MG63 (cell line): ENCODE data around the gene GADD45GIP1. TPM values are rescaled to one million over a fixed set of nuclear protein-coding genes. Genes with fewer than 3 reads are reported as not detected.

Experiments used
- DNase-seq: peaks from one replicate; pipeline ENCODE4 v3.0.0-alpha.2; 2020
- H3K27me3 ChIP-seq: fragments of 250-450 bp; sonication (Bioruptor Pico); 2 replicates; pipeline ENCODE4 v1.5.1; 2020; ENCODE audit warnings: mild to moderate bottlenecking, moderate library complexity
- H3K36me3 ChIP-seq: fragments of 250-450 bp; sonication (Bioruptor Pico); 2 replicates; pipeline ENCODE4 v1.5.1; 2020; ENCODE audit warnings: mild to moderate bottlenecking, moderate library complexity
- H3K4me3 ChIP-seq: fragments of 250-450 bp; sonication (Bioruptor Pico); 2 replicates; pipeline ENCODE4 v1.5.1; 2020; ENCODE audit warnings: mild to moderate bottlenecking, moderate library complexity
- H3K9me3 ChIP-seq: fragments of 250-450 bp; sonication (Bioruptor Pico); 2 replicates; pipeline ENCODE4 v1.5.1; 2020; ENCODE audit warnings: mild to moderate bottlenecking, moderate library complexity
- total RNA-seq: library from RNA; depleted of rRNA; stranded (reverse); fragments of >200 nt; shearing (Covaris generic); gene quantifications from 2 replicates; pipeline ENCODE4 v1.2.3, GENCODE V29; 2014; ENCODE audit warnings: low replicate concordance; rRNA removed

The GADD45GIP1 gene
- 225 and 240 TPM in 2 replicates for total RNA-seq

- DNase-seq: peak; percentile 96
- Histone ChIP-seq H3K27me3 (no peaks in the 10 kb centered on the region), H3K4me3 (peak within 1 kb of the TSS; percentile 89), H3K36me3 (peaks cover 50% of the 10 kb centered on the region), H3K9me3 (no peaks in the 10 kb centered on the region)
Observed at GRCh38 chr19:12956446-12957388, at the start of gene GADD45GIP1. Gene GADD45GIP1, minus strand, starts transcription at chr19:12957223. Its CDS starts 11 bp downstream, at chr19:12957212.

- peaks cover 80% of the 10 kb centered on the region for H3K36me3 ChIP-seq
- DNase-seq: no peak
Observed at GRCh38 chr19:13005861-13006370, 48.9 kb upstream of the GADD45GIP1 start.

GRCh38 chr19:13005253-13005652 lies 48.2 kb upstream of the GADD45GIP1 start:
- no peaks in the 10 kb centered on the region for H3K27me3 ChIP-seq
- no peak overlapping the region for H3K4me3 ChIP-seq
- no peak for DNase-seq
- H3K9me3 ChIP-seq: no peaks in the 10 kb centered on the region
- H3K36me3 ChIP-seq: peaks cover 83% of the 10 kb centered on the region

More at GRCh38 chr19:13005861-13006370, 48.9 kb upstream of the GADD45GIP1 start:
- H3K27me3 ChIP-seq: no peaks in the 10 kb centered on the region
- H3K4me3 ChIP-seq: no peak overlapping the region
- no peaks in the 10 kb centered on the region for H3K9me3 ChIP-seq

GRCh38 chr19:13004273-13004672 lies 47.2 kb upstream of the GADD45GIP1 start:
- Histone ChIP-seq H3K27me3 (no peaks in the 10 kb centered on the region), H3K36me3 (peaks cover 88% of the 10 kb centered on the region), H3K9me3 (no peaks in the 10 kb centered on the region), H3K4me3 (no peak overlapping the region)
- no peak for DNase-seq

- H3K27me3 ChIP-seq: no peaks in the 10 kb centered on the region
- peaks cover 88% of the 10 kb centered on the region for H3K36me3 ChIP-seq
- peak overlapping the region; percentile 48 for H3K4me3 ChIP-seq
- no peak for DNase-seq
- H3K9me3 ChIP-seq: no peaks in the 10 kb centered on the region
Observed at GRCh38 chr19:13003081-13003480, 46.1 kb upstream of the GADD45GIP1 start.

GRCh38 chr19:13002166-13002898 lies 45.3 kb upstream of the GADD45GIP1 start:
- peak overlapping the region; percentile 48 for H3K4me3 ChIP-seq
- DNase-seq: peak; percentile 99

GRCh38 chr19:13001502-13002165 lies 44.6 kb upstream of the GADD45GIP1 start:
- peak; percentile 90 for DNase-seq
- Histone ChIP-seq H3K9me3 (no peaks in the 10 kb centered on the region), H3K4me3 (peak overlapping the region; percentile 48)

More at GRCh38 chr19:13002166-13002898, 45.3 kb upstream of the GADD45GIP1 start:
- Histone ChIP-seq H3K27me3 (no peaks in the 10 kb centered on the region), H3K9me3 (no peaks in the 10 kb centered on the region), H3K36me3 (peaks cover 90% of the 10 kb centered on the region)

GRCh38 chr19:13001166-13001501 lies 44.1 kb upstream of the GADD45GIP1 start:
- Histone ChIP-seq H3K36me3 (peaks cover 87% of the 10 kb centered on the region), H3K9me3 (no peaks in the 10 kb centered on the region), H3K4me3 (peak overlapping the region; percentile 48; the same call in 1 of the 2 replicates), H3K27me3 (no peaks in the 10 kb centered on the region)
- no peak for DNase-seq

More at GRCh38 chr19:13001502-13002165, 44.6 kb upstream of the GADD45GIP1 start:
- Histone ChIP-seq H3K27me3 (no peaks in the 10 kb centered on the region), H3K36me3 (peaks cover 90% of the 10 kb centered on the region)

GRCh38 chr19:12997967-12998940 lies 41.2 kb upstream of the GADD45GIP1 start:
- Histone ChIP-seq H3K9me3 (no peaks in the 10 kb centered on the region), H3K36me3 (peaks cover 66% of the 10 kb centered on the region), H3K27me3 (no peaks in the 10 kb centered on the region), H3K4me3 (peak overlapping the region; percentile 95)
- DNase-seq: no peak

- Histone ChIP-seq H3K36me3 (peaks cover 59% of the 10 kb centered on the region), H3K27me3 (no peaks in the 10 kb centered on the region), H3K9me3 (no peaks in the 10 kb centered on the region), H3K4me3 (peak overlapping the region; percentile 95)
- DNase-seq: peak; percentile 53
Observed at GRCh38 chr19:12997179-12997966, 40.4 kb upstream of the GADD45GIP1 start.

GRCh38 chr19:12996406-12997094 lies 39.5 kb upstream of the GADD45GIP1 start:
- peak; percentile 83 for DNase-seq
- peaks cover 54% of the 10 kb centered on the region for H3K36me3 ChIP-seq
- no peaks in the 10 kb centered on the region for H3K27me3 ChIP-seq
- H3K4me3 ChIP-seq: peak overlapping the region; percentile 95
- H3K9me3 ChIP-seq: no peaks in the 10 kb centered on the region

GRCh38 chr19:12995596-12996405 lies 38.8 kb upstream of the GADD45GIP1 start:
- Histone ChIP-seq H3K27me3 (no peaks in the 10 kb centered on the region), H3K4me3 (peak overlapping the region; percentile 95), H3K9me3 (no peaks in the 10 kb centered on the region), H3K36me3 (peaks cover 47% of the 10 kb centered on the region)
- peak; percentile 75 for DNase-seq

GRCh38 chr19:12994701-12995595 lies 37.9 kb upstream of the GADD45GIP1 start, which contains the start of gene NFIX:
Gene NFIX, plus strand, starts transcription at chr19:12995475. Its CDS starts 363 bp downstream, at chr19:12995838.
- Histone ChIP-seq H3K36me3 (peaks cover 38% of the 10 kb centered on the region), H3K9me3 (no peaks in the 10 kb centered on the region), H3K4me3 (peak within 1 kb of the TSS; percentile 95), H3K27me3 (no peaks in the 10 kb centered on the region)
- peak; percentile 88 for DNase-seq
